Islet of Langerhans (tissue), 1 donor: ENCODE results near the gene EHD2.
"Not testable (repeated sequence)": the region's sequence is repeated elsewhere in the genome, so short reads cannot be mapped to it uniquely, and the experiment has no call there.

Experiments
- FAIRE-seq: peaks from one replicate; lab custom pipeline; 2011; peaks lifted over from hg19 to GRCh38; lab: Jason Lieb, UNC

Gene EHD2

GRCh38 chr19:47750752-47751151, 37.5 kb downstream of the EHD2 start:
- no peak for FAIRE-seq

- no peak for FAIRE-seq
Observed at GRCh38 chr19:47752440-47753211, 39.4 kb downstream of the EHD2 start.

GRCh38 chr19:47754206-47755064, 41.2 kb downstream of the EHD2 start:
- FAIRE-seq: no peak

GRCh38 chr19:47755065-47755761, 42.0 kb downstream of the EHD2 start:
- FAIRE-seq: no peak

GRCh38 chr19:47755762-47756626, 42.8 kb downstream of the EHD2 start:
- no peak for FAIRE-seq

- no peak for FAIRE-seq
Observed at GRCh38 chr19:47756627-47756929, 43.4 kb downstream of the EHD2 start.

GRCh38 chr19:47756953-47757608, 43.9 kb downstream of the EHD2 start:
- FAIRE-seq: no peak

- no peak for FAIRE-seq
Observed at GRCh38 chr19:47757617-47758442, 44.6 kb downstream of the EHD2 start.

GRCh38 chr19:47758443-47758804, 45.2 kb downstream of the EHD2 start:
- FAIRE-seq: no peak

GRCh38 chr19:47760632-47760999, 47.4 kb downstream of the EHD2 start:
- no peak for FAIRE-seq

GRCh38 chr19:47761566-47761965, 48.3 kb downstream of the EHD2 start:
- no peak for FAIRE-seq

GRCh38 chr19:47762151-47762550, 48.9 kb downstream of the EHD2 start:
- FAIRE-seq: no peak

GRCh38 chr19:47762615-47763308, 49.5 kb downstream of the EHD2 start:
- FAIRE-seq: no peak

- FAIRE-seq: not testable (repeated sequence)
Observed at GRCh38 chr19:47764705-47765104, 51.5 kb downstream of the EHD2 start.

GRCh38 chr19:47765523-47766358, 52.5 kb downstream of the EHD2 start:
- no peak for FAIRE-seq

- no peak for FAIRE-seq
Observed at GRCh38 chr19:47766359-47766620, 53.1 kb downstream of the EHD2 start.

- FAIRE-seq: no peak
Observed at GRCh38 chr19:47766670-47767069, 53.4 kb downstream of the EHD2 start.

GRCh38 chr19:47767349-47767748, 54.1 kb downstream of the EHD2 start:
- no peak for FAIRE-seq

- no peak for FAIRE-seq
Observed at GRCh38 chr19:47768604-47769003, 55.4 kb downstream of the EHD2 start.

- FAIRE-seq: no peak
Observed at GRCh38 chr19:47769534-47769933, 56.3 kb downstream of the EHD2 start.
